ENCODE data around the gene C1orf232. TPM values are rescaled to one million over a fixed set of nuclear protein-coding genes. Genes with fewer than 3 reads are reported as not detected.

The C1orf232 gene
- total and polyA plus RNA-seq, 9 of the 15 experiments (the other 6 are each of a cell fraction or from before 2014, with no cell fraction given) = not detected

DNA sequence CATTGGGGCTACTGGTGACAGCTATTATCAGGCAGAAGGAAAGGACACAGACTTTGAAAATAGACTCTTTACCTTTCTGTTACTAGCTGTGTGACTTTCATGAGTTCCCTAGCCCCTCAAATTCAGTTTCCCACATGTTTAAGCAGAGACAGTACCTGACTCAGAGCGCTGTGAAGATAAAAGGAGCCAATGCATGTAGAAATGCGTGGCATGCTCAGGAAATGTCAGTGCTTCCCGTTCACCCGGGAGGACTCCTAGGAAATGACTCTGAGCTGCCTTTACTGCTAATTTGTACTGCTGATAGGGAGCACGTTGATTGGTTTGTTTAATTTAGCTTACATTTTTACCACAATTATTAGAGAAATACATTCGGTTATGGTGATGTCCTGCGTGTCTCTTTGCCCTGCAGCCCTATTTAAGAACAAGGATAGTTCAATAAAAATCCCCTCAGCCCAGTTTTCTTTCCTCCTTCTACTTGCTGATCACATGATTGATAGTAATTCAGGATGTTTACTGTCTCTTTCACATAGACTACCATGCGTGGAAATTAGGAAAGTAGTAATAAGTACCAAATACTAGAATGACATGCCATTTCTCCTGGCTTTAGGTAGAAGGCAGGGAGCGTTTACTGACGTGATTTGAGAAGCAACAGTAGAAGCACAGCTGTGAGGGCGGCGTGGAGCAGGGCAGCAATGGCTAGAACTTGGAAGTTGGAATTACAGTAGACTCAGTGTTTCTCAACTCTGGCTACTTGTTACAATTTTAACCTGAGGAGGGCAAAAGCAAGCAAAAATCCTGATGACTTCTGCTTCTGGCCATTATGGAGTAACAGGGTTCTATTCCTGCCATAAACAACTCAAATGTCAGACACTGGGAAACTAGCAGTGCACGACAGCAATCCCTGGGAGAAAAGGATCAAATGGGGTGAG is 41.3 kb downstream of the C1orf232 start (continued):
- TF ChIP-seq, protein P1, sequence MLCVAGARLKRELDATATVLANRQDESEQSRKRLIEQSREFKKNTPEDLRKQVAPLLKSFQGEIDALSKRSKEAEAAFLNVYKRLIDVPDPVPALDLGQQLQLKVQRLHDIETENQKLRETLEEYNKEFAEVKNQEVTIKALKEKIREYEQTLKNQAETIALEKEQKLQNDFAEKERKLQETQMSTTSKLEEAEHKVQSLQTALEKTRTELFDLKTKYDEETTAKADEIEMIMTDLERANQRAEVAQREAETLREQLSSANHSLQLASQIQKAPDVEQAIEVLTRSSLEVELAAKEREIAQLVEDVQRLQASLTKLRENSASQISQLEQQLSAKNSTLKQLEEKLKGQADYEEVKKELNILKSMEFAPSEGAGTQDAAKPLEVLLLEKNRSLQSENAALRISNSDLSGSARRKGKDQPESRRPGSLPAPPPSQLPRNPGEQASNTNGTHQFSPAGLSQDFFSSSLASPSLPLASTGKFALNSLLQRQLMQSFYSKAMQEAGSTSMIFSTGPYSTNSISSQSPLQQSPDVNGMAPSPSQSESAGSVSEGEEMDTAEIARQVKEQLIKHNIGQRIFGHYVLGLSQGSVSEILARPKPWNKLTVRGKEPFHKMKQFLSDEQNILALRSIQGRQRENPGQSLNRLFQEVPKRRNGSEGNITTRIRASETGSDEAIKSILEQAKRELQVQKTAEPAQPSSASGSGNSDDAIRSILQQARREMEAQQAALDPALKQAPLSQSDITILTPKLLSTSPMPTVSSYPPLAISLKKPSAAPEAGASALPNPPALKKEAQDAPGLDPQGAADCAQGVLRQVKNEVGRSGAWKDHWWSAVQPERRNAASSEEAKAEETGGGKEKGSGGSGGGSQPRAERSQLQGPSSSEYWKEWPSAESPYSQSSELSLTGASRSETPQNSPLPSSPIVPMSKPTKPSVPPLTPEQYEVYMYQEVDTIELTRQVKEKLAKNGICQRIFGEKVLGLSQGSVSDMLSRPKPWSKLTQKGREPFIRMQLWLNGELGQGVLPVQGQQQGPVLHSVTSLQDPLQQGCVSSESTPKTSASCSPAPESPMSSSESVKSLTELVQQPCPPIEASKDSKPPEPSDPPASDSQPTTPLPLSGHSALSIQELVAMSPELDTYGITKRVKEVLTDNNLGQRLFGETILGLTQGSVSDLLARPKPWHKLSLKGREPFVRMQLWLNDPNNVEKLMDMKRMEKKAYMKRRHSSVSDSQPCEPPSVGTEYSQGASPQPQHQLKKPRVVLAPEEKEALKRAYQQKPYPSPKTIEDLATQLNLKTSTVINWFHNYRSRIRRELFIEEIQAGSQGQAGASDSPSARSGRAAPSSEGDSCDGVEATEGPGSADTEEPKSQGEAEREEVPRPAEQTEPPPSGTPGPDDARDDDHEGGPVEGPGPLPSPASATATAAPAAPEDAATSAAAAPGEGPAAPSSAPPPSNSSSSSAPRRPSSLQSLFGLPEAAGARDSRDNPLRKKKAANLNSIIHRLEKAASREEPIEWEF (CRISPR knock-in tag; IDR thresholded peaks at IDR 0.05) = peak; percentile 77
- TF ChIP-seq ZNF347 (CRISPR knock-in tag; IDR thresholded peaks at IDR 0.05; ENCODE audit: low read depth) (no peak), ARHGAP35 (IDR thresholded peaks at IDR 0.05; ENCODE audit: partially characterized antibody) (no peak), SMARCC2 (IDR thresholded peaks at IDR 0.05; ENCODE audit: low read depth) (peak; percentile 21; the same call in 1 of the 2 replicates)
- TF ChIP-seq, protein P2, sequence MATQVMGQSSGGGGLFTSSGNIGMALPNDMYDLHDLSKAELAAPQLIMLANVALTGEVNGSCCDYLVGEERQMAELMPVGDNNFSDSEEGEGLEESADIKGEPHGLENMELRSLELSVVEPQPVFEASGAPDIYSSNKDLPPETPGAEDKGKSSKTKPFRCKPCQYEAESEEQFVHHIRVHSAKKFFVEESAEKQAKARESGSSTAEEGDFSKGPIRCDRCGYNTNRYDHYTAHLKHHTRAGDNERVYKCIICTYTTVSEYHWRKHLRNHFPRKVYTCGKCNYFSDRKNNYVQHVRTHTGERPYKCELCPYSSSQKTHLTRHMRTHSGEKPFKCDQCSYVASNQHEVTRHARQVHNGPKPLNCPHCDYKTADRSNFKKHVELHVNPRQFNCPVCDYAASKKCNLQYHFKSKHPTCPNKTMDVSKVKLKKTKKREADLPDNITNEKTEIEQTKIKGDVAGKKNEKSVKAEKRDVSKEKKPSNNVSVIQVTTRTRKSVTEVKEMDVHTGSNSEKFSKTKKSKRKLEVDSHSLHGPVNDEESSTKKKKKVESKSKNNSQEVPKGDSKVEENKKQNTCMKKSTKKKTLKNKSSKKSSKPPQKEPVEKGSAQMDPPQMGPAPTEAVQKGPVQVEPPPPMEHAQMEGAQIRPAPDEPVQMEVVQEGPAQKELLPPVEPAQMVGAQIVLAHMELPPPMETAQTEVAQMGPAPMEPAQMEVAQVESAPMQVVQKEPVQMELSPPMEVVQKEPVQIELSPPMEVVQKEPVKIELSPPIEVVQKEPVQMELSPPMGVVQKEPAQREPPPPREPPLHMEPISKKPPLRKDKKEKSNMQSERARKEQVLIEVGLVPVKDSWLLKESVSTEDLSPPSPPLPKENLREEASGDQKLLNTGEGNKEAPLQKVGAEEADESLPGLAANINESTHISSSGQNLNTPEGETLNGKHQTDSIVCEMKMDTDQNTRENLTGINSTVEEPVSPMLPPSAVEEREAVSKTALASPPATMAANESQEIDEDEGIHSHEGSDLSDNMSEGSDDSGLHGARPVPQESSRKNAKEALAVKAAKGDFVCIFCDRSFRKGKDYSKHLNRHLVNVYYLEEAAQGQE (IDR thresholded peaks at IDR 0.05; ENCODE audit: borderline replicate concordance) = no peak; the same call in 1 of the 2 replicates
- TF ChIP-seq, protein P2 (CRISPR knock-in tag; IDR thresholded peaks at IDR 0.05; ENCODE audit: low read depth) = peak; percentile 53; the same call in 1 of the 2 replicates
- TF ChIP-seq, protein P3, sequence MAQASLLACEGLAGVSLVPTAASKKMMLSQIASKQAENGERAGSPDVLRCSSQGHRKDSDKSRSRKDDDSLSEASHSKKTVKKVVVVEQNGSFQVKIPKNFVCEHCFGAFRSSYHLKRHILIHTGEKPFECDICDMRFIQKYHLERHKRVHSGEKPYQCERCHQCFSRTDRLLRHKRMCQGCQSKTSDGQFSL (CRISPR knock-in tag; IDR thresholded peaks at IDR 0.05) = no peak
- TF ChIP-seq, protein P3 (tag; IDR thresholded peaks at IDR 0.05) = peak in 1 of 2 experiments; percentile 60; a peak in 2 of 4 replicates
- TF ChIP-seq, protein P4, sequence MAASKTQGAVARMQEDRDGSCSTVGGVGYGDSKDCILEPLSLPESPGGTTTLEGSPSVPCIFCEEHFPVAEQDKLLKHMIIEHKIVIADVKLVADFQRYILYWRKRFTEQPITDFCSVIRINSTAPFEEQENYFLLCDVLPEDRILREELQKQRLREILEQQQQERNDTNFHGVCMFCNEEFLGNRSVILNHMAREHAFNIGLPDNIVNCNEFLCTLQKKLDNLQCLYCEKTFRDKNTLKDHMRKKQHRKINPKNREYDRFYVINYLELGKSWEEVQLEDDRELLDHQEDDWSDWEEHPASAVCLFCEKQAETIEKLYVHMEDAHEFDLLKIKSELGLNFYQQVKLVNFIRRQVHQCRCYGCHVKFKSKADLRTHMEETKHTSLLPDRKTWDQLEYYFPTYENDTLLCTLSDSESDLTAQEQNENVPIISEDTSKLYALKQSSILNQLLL (CRISPR knock-in tag; IDR thresholded peaks at IDR 0.05; ENCODE audit: borderline replicate concordance) = no peak
